PC-9 (cell line): ENCODE data around the gene ADAMTSL3. TPM values are rescaled to one million over a fixed set of nuclear protein-coding genes. Genes with fewer than 3 reads are reported as not detected.

Source experiments
- BruUV-seq: library from RNA; stranded (reverse); fragments of 400-500 nt; replicated peaks from 2 replicates; lab custom pipeline; 2021; lab: Mats Ljungman, UMichigan
- CTCF ChIA-PET: fragments of 300-600 bp; sonication (Branson Sonifier 250); formaldehyde crosslinking; loops from one replicate; lab custom pipeline; 2022; ENCODE audit warnings: antibody characterized with exemption; lab: Charles Lee
- POLR2A ChIA-PET: fragments of 300-600 bp; sonication (Branson Sonifier 250); formaldehyde crosslinking; loops from one replicate; lab custom pipeline; 2022; ENCODE audit warnings: antibody characterized with exemption; ENCODE audit not compliant: unreplicated experiment; lab: Charles Lee
- DNase-seq, 2 experiments: peaks; one replicate each; pipeline versions ENCODE4 v3.0.0 to v3.0.0-alpha.2; 2015 to 2022; ENCODE audit warnings: mixed read lengths in 1 of 2
- H2AFZ ChIP-seq: fragments of 200-600 bp; sonication (generic); 2 replicates; pipeline ENCODE4 v1.8.1; 2017; ENCODE audit warnings: antibody characterized with exemption
- H3F3A ChIP-seq: fragments of 200-600 bp; sonication (generic); 2 replicates; pipeline ENCODE4 v1.8.1; 2017; ENCODE audit warnings: antibody characterized with exemption, mild to moderate bottlenecking, low read depth; ENCODE audit not compliant: insufficient read depth
- H3K27ac ChIP-seq: fragments of 200-600 bp; sonication (generic); 2 replicates; pipeline ENCODE4 v1.6.1; 2016; ENCODE audit warnings: mixed run types
- H3K27me3 ChIP-seq: fragments of 200-600 bp; sonication (generic); 2 replicates; pipeline ENCODE4 v1.6.1; 2016; ENCODE audit warnings: low read depth, mixed run types; ENCODE audit not compliant: insufficient read depth
- H3K36me3 ChIP-seq: fragments of 200-600 bp; sonication (generic); 2 replicates; pipeline ENCODE4 v1.6.1; 2016; ENCODE audit warnings: low read depth, mixed run types
- H3K4me1 ChIP-seq: fragments of 200-600 bp; sonication (generic); replicated peaks from 2 replicates; pipeline ENCODE4 v1.6.1; 2016; ENCODE audit warnings: mixed run types; ENCODE audit not compliant: insufficient read depth
- H3K4me2 ChIP-seq: fragments of 200-600 bp; sonication (generic); 2 replicates; pipeline ENCODE4 v1.6.1; 2017; ENCODE audit warnings: mixed run types
- H3K4me3 ChIP-seq: fragments of 200-600 bp; sonication (generic); 2 replicates; pipeline ENCODE4 v1.6.1; 2016; ENCODE audit warnings: mixed run types
- H3K79me2 ChIP-seq: fragments of 200-600 bp; sonication (generic); 2 replicates; pipeline ENCODE4 v1.6.1; 2017; ENCODE audit warnings: low read depth, mixed run types
- H3K9me2 ChIP-seq: fragments of 200-600 bp; sonication (generic); 2 replicates; pipeline ENCODE4 v1.8.1; 2017; ENCODE audit warnings: mild to moderate bottlenecking; ENCODE audit not compliant: insufficient read depth
- H3K9me3 ChIP-seq: fragments of 200-600 bp; sonication (generic); 2 replicates; pipeline ENCODE4 v1.8.1; 2016; ENCODE audit warnings: low read depth; ENCODE audit not compliant: insufficient read depth
- H4K20me1 ChIP-seq: fragments of 200-600 bp; sonication (generic); 2 replicates; pipeline ENCODE4 v1.8.1; 2017; ENCODE audit not compliant: insufficient read depth
- CTCF ChIP-seq: fragments of 200-600 bp; sonication (generic); conservative IDR thresholded peaks from 2 replicates; pipeline ENCODE4 v1.6.1; 2017; ENCODE audit warnings: mixed run types, antibody characterized with exemption, mild to moderate bottlenecking, moderate library complexity
- EZH2 ChIP-seq: fragments of 200-600 bp; sonication (generic); IDR thresholded peaks from 2 replicates; pipeline ENCODE4 v1.8.0; 2017; ENCODE audit warnings: antibody characterized with exemption, low read depth
- intact Hi-C: fragments of 100-400 bp; cut with micrococcal nuclease; formaldehyde crosslinking; loops from one replicate; pipeline ENCODE4 v1.10.0; 2022; ENCODE audit not compliant: unreplicated experiment
- total RNA-seq: library from RNA; stranded (reverse); gene quantifications from 2 replicates; pipeline ENCODE4 v1.2.3, GENCODE V29; 2021

ADAMTSL3 gene
- total RNA-seq, 1 experiment from 2014 or later, result 5.0 TPM

- TF ChIP-seq EZH2 (no peak), CTCF (no peak)
- Histone ChIP-seq H3K27me3 (no peaks in the 10 kb centered on the region), H3K4me2 (no peak overlapping the region), H3K4me1 (no peaks in the 10 kb centered on the region), H3K4me3 (no peak overlapping the region), H2AFZ (no peak overlapping the region), H3K27ac (no peak overlapping the region), H4K20me1 (no peaks in the 10 kb centered on the region), H3F3A (no peaks in the 10 kb centered on the region), H3K79me2 (no peaks in the 10 kb centered on the region), H3K9me2 (no peaks in the 10 kb centered on the region), H3K9me3 (no peaks in the 10 kb centered on the region), H3K36me3 (no peaks in the 10 kb centered on the region)
- DNase-seq, result no peak
- POLR2A ChIA-PET, result no interaction called here
- intact Hi-C loops, result no loop called here
- CTCF ChIA-PET, result no interaction called here
- BruUV-seq, result no TSS peak
These were observed 139.1 kb downstream of the ADAMTSL3 start for GRCh38 chr15:83793069-83793468.

- BruUV-seq, result no TSS peak
- Histone ChIP-seq H3F3A (no peaks in the 10 kb centered on the region), H3K79me2 (no peaks in the 10 kb centered on the region), H2AFZ (no peak overlapping the region), H3K36me3 (no peaks in the 10 kb centered on the region), H3K4me1 (no peaks in the 10 kb centered on the region), H3K4me2 (no peak overlapping the region), H4K20me1 (no peaks in the 10 kb centered on the region), H3K9me3 (no peaks in the 10 kb centered on the region), H3K27ac (no peak overlapping the region), H3K27me3 (no peaks in the 10 kb centered on the region), H3K9me2 (no peaks in the 10 kb centered on the region), H3K4me3 (no peak overlapping the region)
- POLR2A ChIA-PET, result no interaction called here
- intact Hi-C loops, result no loop called here
- CTCF ChIA-PET, result no interaction called here
- no peak for DNase-seq
- TF ChIP-seq CTCF (no peak), EZH2 (no peak)
These were observed 140.3 kb downstream of the ADAMTSL3 start for GRCh38 chr15:83794209-83794608.

- DNase-seq, result no peak
- H3K36me3 ChIP-seq, result no peaks in the 10 kb centered on the region
- no peaks in the 10 kb centered on the region; the same call in 1 of the 2 replicates for H3K9me3 ChIP-seq
- no peaks in the 10 kb centered on the region for H4K20me1 ChIP-seq
- H3K9me2 ChIP-seq, result no peaks in the 10 kb centered on the region
- no peak overlapping the region; the same call in 1 of the 2 replicates for H2AFZ ChIP-seq
- no peaks in the 10 kb centered on the region for H3F3A ChIP-seq
- H3K4me3 ChIP-seq, result no peak overlapping the region
- H3K4me2 ChIP-seq, result no peak overlapping the region
- CTCF ChIA-PET, result no interaction called here
- H3K27ac ChIP-seq, result no peak overlapping the region
- intact Hi-C loops, result no loop called here
- POLR2A ChIA-PET, result no interaction called here
- H3K79me2 ChIP-seq, result no peaks in the 10 kb centered on the region
- no TSS peak for BruUV-seq
- no peaks in the 10 kb centered on the region for H3K4me1 ChIP-seq
- no peak for TF ChIP-seq EZH2
- no peak for TF ChIP-seq CTCF
- no peaks in the 10 kb centered on the region for H3K27me3 ChIP-seq
These were observed 155.4 kb downstream of the ADAMTSL3 start for GRCh38 chr15:83809345-83809744.
